B cell (primary cell): ENCODE results near the gene DPP10. TPM values are rescaled to one million over a fixed set of nuclear protein-coding genes. Genes with fewer than 3 reads are reported as not detected.

Experiments
- ATAC-seq: fragments of 200-7000 bp; cut with Tn5 transposase; one replicate; pipeline ENCODE4 v1.10.0; 2021; ENCODE audit warnings: low read depth, mild to moderate bottlenecking, moderate number of reproducible peaks, moderate library complexity
- CTCF ChIA-PET: fragments of 350-600 bp; sonication (Branson Sonifier 250); formaldehyde crosslinking; loops from one replicate; lab custom pipeline; 2021; ENCODE audit warnings: antibody characterized with exemption, inconsistent platforms; lab: Charles Lee
- POLR2A ChIA-PET: fragments of 350-600 bp; sonication (Branson Sonifier 250); formaldehyde crosslinking; loops from one replicate; lab custom pipeline; 2021; ENCODE audit warnings: antibody characterized with exemption; lab: Charles Lee
- DNase-seq: peaks from one replicate; pipeline ENCODE4 v3.0.0; 2013
- H2AFZ ChIP-seq: 2 replicates; pipeline ENCODE4 v1.6.1; 2012; ENCODE audit warnings: mild to moderate bottlenecking, low read depth, low read length; ENCODE audit not compliant: insufficient read depth, poor library complexity, severe bottlenecking
- H3K27ac ChIP-seq, 2 donors: 1 replicate in 1 of 2; 2 replicates in 1 of 2; pipeline ENCODE4 v1.5.1; 2012 to 2013; ENCODE audit warnings: low read length in 2 of 2, mild to moderate bottlenecking in 2 of 2, moderate library complexity in 1 of 2
- H3K27me3 ChIP-seq, 4 experiments: fragments of 200-600 bp in 1 of 4; sonication (generic) in 1 of 4; replicated peaks in 1 of 4; 1 replicate in 2 of 4; 2 replicates in 2 of 4; pipeline versions ENCODE4 v1.6.1 to v1.7.0; 2013 to 2016; ENCODE audit warnings: low read length in 3 of 4, mild to moderate bottlenecking in 2 of 4, mixed read lengths in 1 of 4, moderate library complexity in 1 of 4; ENCODE audit not compliant: insufficient read depth in 4 of 4, control insufficient read depth in 3 of 4; ENCODE audit errors: control extremely low read depth in 1 of 4
- H3K36me3 ChIP-seq, 2 experiments: replicated peaks in 1 of 2; 1 replicate in 1 of 2; 2 replicates in 1 of 2; pipeline versions ENCODE4 v1.6.1 to v1.7.1; 2013; ENCODE audit warnings: low read length in 1 of 2; ENCODE audit not compliant: insufficient read depth in 2 of 2, control insufficient read depth in 1 of 2; ENCODE audit errors: control extremely low read depth in 1 of 2, extremely low read depth in 1 of 2
- H3K4me1 ChIP-seq, 2 donors: fragments of 200-600 bp in 1 of 2; sonication (generic) in 1 of 2; 1 replicate in 1 of 2; 2 replicates in 1 of 2; pipeline versions ENCODE4 v1.5.1 to v1.6.1; 2013 to 2017; ENCODE audit warnings: low read length in 2 of 2; ENCODE audit not compliant: control insufficient read depth in 2 of 2, insufficient read depth in 2 of 2
- H3K4me2 ChIP-seq: replicated peaks from 2 replicates; pipeline ENCODE3; 2012; ENCODE audit warnings: mild to moderate bottlenecking, low read depth, low read length; ENCODE audit not compliant: poor library complexity, severe bottlenecking
- H3K4me3 ChIP-seq, 5 experiments: fragments of 200-600 bp in 1 of 5; sonication (generic) in 1 of 5; 1 replicate in 3 of 5; 2 replicates in 2 of 5; pipeline versions ENCODE4 v1.5.1 to v1.7.0; 2011 to 2016; ENCODE audit warnings: low read length in 4 of 5, mild to moderate bottlenecking in 4 of 5, low read depth in 2 of 5, control low read depth in 1 of 5, moderate library complexity in 1 of 5; ENCODE audit not compliant: insufficient read depth in 1 of 5; ENCODE audit errors: control extremely low read depth in 1 of 5, extremely low read depth in 1 of 5
- H3K79me2 ChIP-seq: fragments of 200-600 bp; sonication (generic); one replicate; pipeline ENCODE4 v1.6.0; 2016; ENCODE audit warnings: low read length; ENCODE audit not compliant: control insufficient read depth, insufficient read depth
- H3K9ac ChIP-seq: fragments of 200-600 bp; sonication (generic); 2 replicates; pipeline ENCODE4 v1.6.1; 2017; ENCODE audit warnings: mild to moderate bottlenecking, low read length, moderate library complexity
- H3K9me3 ChIP-seq, 3 donors: one replicate each; pipeline versions ENCODE4 v1.6.1 to v1.7.1; 2013; ENCODE audit warnings: low read length in 2 of 3; ENCODE audit not compliant: control insufficient read depth in 2 of 3, insufficient read depth in 1 of 3; ENCODE audit errors: control extremely low read depth in 1 of 3
- H4K20me1 ChIP-seq: 2 replicates; pipeline ENCODE4 v1.6.0; 2012; ENCODE audit warnings: mild to moderate bottlenecking, low read length; ENCODE audit not compliant: insufficient read depth, control insufficient read depth, poor library complexity, severe bottlenecking
- H3K27ac Mint-ChIP-seq: one replicate; pipeline ENCODE4 v1.8.0; 2021; ENCODE audit warnings: mixed read lengths
- H3K27me3 Mint-ChIP-seq: one replicate; pipeline ENCODE4 v1.8.0; 2021; ENCODE audit warnings: mixed read lengths
- H3K4me1 Mint-ChIP-seq: one replicate; pipeline ENCODE4 v1.8.0; 2021; ENCODE audit warnings: mixed read lengths
- H3K4me3 Mint-ChIP-seq: one replicate; pipeline ENCODE4 v1.8.0; 2021; ENCODE audit warnings: mixed read lengths
- H3K9me3 Mint-ChIP-seq: one replicate; pipeline ENCODE4 v1.8.0; 2022; ENCODE audit warnings: mixed read lengths; ENCODE audit not compliant: insufficient read depth
- CTCF ChIP-seq: fragments of 200-600 bp; IDR thresholded peaks from one replicate; pipeline ENCODE4 v1.8.0; 2022; ENCODE audit warnings: antibody characterized with exemption, mild to moderate bottlenecking
- EZH2 ChIP-seq: IDR thresholded peaks from 2 replicates; pipeline ENCODE4 v1.6.1; 2012; ENCODE audit warnings: borderline replicate concordance, low read depth, mild to moderate bottlenecking, moderate library complexity, low read length; ENCODE audit not compliant: insufficient read depth, poor library complexity, severe bottlenecking
- WGBS: methylation state at CpG from one replicate; pipeline ENCODE4 v1.1.5; 2013; ENCODE audit warnings: missing lambda C conversion rate; ENCODE audit not compliant: insufficient coverage; 5-methylcytosine and 5-hydroxymethylcytosine counted together
- intact Hi-C: fragments of 100-400 bp; cut with micrococcal nuclease; formaldehyde crosslinking; loops from one replicate; pipeline ENCODE4 v1.10.0; 2022
- polyA plus RNA-seq: library from polyadenylated mRNA; depleted of rRNA; stranded (reverse); fragments of >200 nt; gene quantifications from 2 replicates; pipeline ENCODE4 v1.2.3, GENCODE V29; 2012
- total RNA-seq, 2 donors: library from RNA; stranded (reverse); fragments of 120-200 nt in 1 of 2; gene quantifications; 1 replicate in 1 of 2; 2 replicates in 1 of 2; pipeline versions ENCODE4 v1.2.3 to v1.2.4, GENCODE V29; 2013 to 2022

DPP10 gene
- total and polyA plus RNA-seq, 2 donors (not counting 1 experiment from before 2014, with no cell fraction given): not detected

DNA sequence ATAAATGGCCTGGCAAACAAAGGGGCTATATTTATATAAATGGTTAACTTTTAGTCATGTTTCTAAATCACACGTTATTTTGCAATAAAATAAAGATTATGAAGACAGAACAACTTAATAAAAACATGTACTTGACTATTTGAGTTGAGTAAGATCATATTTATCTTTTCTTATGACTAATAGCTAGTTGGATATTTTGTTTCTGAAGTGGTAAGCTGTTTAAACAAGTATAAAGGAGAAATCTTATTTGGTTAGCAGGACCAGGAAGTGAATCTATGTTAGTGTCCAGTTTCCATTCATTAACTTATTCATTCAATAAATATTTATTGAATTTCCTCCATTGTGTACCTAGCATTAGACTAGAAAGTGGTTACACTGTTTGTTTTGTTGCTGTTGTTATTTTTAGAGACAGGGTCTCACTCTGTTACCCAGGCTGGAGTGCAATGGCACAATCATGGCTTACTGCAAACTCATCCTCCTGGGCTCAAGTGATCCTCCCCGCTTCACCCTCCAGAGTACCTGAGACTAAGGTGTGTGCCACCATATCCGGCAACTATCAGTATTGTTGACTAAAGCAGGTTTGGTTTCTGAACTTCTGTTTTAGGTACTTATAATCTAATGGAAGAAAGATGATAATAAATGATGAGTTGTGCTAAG, 312.6 kb downstream of the DPP10 start:
- DNase-seq (no peak), ATAC-seq (no peak)
- no peaks in the 10 kb centered on the region for H3K27me3 ChIP-seq
- intact Hi-C loops: no loop called here
- 100% methylated on average over 1 of the region's 3 CpGs for WGBS
- no peaks in the 10 kb centered on the region for H3K36me3 ChIP-seq
- Mint-ChIP-seq H3K4me3 (no peak overlapping the region), H3K27ac (no peak overlapping the region), H3K27me3 (no peaks in the 10 kb centered on the region), H3K9me3 (no peaks in the 10 kb centered on the region), H3K4me1 (no peaks in the 10 kb centered on the region)
- no peak overlapping the region for H3K4me3 ChIP-seq
- no peak overlapping the region for H3K27ac ChIP-seq
- no peaks in the 10 kb centered on the region for H3K79me2 ChIP-seq
- no peak overlapping the region for H2AFZ ChIP-seq
- no peaks in the 10 kb centered on the region for H3K4me1 ChIP-seq
- TF ChIP-seq CTCF (no peak), EZH2 (no peak)
- CTCF ChIA-PET: no interaction called here
- H3K9me3 ChIP-seq: peaks cover 0 to 2% (median 0%) of the 10 kb centered on the region in 3 donors
- no peaks in the 10 kb centered on the region for H4K20me1 ChIP-seq
- POLR2A ChIA-PET: no interaction called here
- no peak overlapping the region for H3K9ac ChIP-seq
- no peak overlapping the region for H3K4me2 ChIP-seq

DNA sequence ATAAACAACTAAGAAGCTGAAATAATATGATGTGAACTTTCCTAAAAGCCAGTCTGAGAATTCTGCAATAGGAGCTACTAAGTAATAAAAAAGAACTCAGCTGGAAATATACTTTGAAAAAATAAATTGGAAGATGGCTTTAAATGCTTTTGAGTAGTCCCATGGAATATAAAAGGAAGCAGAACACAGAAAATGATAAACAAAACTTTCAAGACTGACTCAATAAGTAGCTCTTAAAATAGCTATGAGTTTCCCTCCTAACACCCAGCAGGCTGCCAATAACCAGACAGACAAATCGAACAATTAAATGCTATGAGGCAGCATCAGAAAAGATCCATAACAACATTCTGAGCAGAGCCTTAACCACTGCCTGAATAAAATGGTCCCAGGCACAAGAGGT, 319.9 kb downstream of the DPP10 start:
- H3K4me2 ChIP-seq: no peak overlapping the region
- no peaks in the 10 kb centered on the region for H3K79me2 ChIP-seq
- ATAC-seq (no peak), DNase-seq (no peak)
- no peaks in the 10 kb centered on the region for H3K9me3 Mint-ChIP-seq
- H3K4me3 ChIP-seq: no peak overlapping the region
- no peaks in the 10 kb centered on the region for H3K27me3 ChIP-seq
- WGBS: 50% methylated on average over 1 of the region's 1 CpG
- intact Hi-C loops: no loop called here
- H3K27ac Mint-ChIP-seq: no peak overlapping the region
- TF ChIP-seq EZH2 (no peak), CTCF (no peak)
- H3K27ac ChIP-seq: no peak overlapping the region
- no peaks in the 10 kb centered on the region for H3K27me3 Mint-ChIP-seq
- H4K20me1 ChIP-seq: no peaks in the 10 kb centered on the region
- CTCF ChIA-PET: no interaction called here
- POLR2A ChIA-PET: no interaction called here
- H2AFZ ChIP-seq: no peak overlapping the region
- H3K9ac ChIP-seq: no peak overlapping the region
- no peak overlapping the region for H3K4me3 Mint-ChIP-seq
- H3K9me3 ChIP-seq: no peaks in the 10 kb centered on the region
- H3K4me1 ChIP-seq: no peaks in the 10 kb centered on the region
- no peaks in the 10 kb centered on the region for H3K4me1 Mint-ChIP-seq
- H3K36me3 ChIP-seq: no peaks in the 10 kb centered on the region
